Testis (tissue), 2 donors: ENCODE measurements around the gene MEGF6.
"Not testable (repeated sequence)": the region's sequence is repeated elsewhere in the genome, so short reads cannot be mapped to it uniquely, and the experiment has no call there.

Experiments
- POLR2A ChIP-seq: fragments of 450-650 bp; IDR thresholded peaks from one replicate; pipeline ENCODE4 v1.6.1; 2017; ENCODE audit warnings: antibody characterized with exemption, mild to moderate bottlenecking, moderate library complexity
- TF ChIP-seq, protein P1 (sequence below), 3 experiments: fragments of 450-650 bp in 2 of 3; fragments of 200-600 bp in 1 of 3; sonication (generic) in 1 of 3; IDR thresholded peaks; one replicate each; pipeline ENCODE4 v1.5.1; 2016 to 2019; ENCODE audit warnings: antibody characterized with exemption in 3 of 3, mild to moderate bottlenecking in 2 of 3, moderate library complexity in 1 of 3

DNA sequence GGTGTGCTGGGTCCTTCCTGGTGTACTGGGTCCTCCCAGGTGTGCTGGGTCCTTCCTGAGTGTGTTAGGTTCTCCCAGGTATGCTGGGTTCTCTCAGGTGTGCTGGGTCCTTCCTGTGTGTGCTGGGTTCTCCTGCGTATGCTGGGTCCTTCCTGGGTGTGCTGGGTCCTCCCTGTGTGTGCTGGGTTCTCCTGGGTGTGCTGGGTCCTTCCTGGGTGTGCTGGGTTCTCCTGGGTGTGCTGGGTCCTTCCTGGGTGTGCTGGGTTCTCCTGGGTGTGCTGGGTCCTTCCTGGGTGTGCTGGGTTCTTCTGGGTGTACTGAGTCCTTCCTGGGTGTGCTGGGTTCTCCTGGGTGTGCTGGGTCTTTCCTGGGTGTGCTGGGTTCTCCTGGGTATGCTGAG is 38.7 kb downstream of the MEGF6 start:
- TF ChIP-seq, protein P1, sequence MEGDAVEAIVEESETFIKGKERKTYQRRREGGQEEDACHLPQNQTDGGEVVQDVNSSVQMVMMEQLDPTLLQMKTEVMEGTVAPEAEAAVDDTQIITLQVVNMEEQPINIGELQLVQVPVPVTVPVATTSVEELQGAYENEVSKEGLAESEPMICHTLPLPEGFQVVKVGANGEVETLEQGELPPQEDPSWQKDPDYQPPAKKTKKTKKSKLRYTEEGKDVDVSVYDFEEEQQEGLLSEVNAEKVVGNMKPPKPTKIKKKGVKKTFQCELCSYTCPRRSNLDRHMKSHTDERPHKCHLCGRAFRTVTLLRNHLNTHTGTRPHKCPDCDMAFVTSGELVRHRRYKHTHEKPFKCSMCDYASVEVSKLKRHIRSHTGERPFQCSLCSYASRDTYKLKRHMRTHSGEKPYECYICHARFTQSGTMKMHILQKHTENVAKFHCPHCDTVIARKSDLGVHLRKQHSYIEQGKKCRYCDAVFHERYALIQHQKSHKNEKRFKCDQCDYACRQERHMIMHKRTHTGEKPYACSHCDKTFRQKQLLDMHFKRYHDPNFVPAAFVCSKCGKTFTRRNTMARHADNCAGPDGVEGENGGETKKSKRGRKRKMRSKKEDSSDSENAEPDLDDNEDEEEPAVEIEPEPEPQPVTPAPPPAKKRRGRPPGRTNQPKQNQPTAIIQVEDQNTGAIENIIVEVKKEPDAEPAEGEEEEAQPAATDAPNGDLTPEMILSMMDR (IDR thresholded peaks at IDR 0.05) = not testable (repeated sequence)
- not testable (repeated sequence) for TF ChIP-seq POLR2A
